ENCODE measurements around the gene MYH10. TPM values are rescaled to one million over a fixed set of nuclear protein-coding genes. Genes with fewer than 3 reads are reported as not detected.
A peak's percentile ranks its signal among the peaks of the same experiment; 100 is the strongest.

The MYH10 gene
- total RNA-seq, 2 experiments from 2014 or later, result 8.3 to 10.3 TPM

GRCh38 chr17:8465759-8466158 lies 164.8 kb downstream of the MYH10 start:
- H3K27ac Mint-ChIP-seq, result no peak overlapping the region
- no peaks in the 10 kb centered on the region for H3K27me3 Mint-ChIP-seq
- no peak for DNase-seq
- ChIA-PET POLR2A (no interaction called here), CTCF (no interaction called here)
- H3K4me3 Mint-ChIP-seq, result no peak overlapping the region
- peaks cover 27% of the 10 kb centered on the region for H3K36me3 Mint-ChIP-seq (ENCODE audit: low read depth)
- no peaks in the 10 kb centered on the region for H3K4me1 Mint-ChIP-seq
- H3K9me3 Mint-ChIP-seq, result no peaks in the 10 kb centered on the region

- no peaks in the 10 kb centered on the region for H3K27me3 Mint-ChIP-seq
- no peak for DNase-seq
- ChIA-PET POLR2A (no interaction called here), CTCF (no interaction called here)
- H3K36me3 Mint-ChIP-seq (ENCODE audit: low read depth), result peaks cover 27% of the 10 kb centered on the region
- H3K9me3 Mint-ChIP-seq, result no peaks in the 10 kb centered on the region
- H3K4me1 Mint-ChIP-seq, result no peaks in the 10 kb centered on the region
- H3K27ac Mint-ChIP-seq, result no peak overlapping the region
- H3K4me3 Mint-ChIP-seq, result no peak overlapping the region
These were observed 165.2 kb downstream of the MYH10 start for GRCh38 chr17:8465356-8465755.

DNA sequence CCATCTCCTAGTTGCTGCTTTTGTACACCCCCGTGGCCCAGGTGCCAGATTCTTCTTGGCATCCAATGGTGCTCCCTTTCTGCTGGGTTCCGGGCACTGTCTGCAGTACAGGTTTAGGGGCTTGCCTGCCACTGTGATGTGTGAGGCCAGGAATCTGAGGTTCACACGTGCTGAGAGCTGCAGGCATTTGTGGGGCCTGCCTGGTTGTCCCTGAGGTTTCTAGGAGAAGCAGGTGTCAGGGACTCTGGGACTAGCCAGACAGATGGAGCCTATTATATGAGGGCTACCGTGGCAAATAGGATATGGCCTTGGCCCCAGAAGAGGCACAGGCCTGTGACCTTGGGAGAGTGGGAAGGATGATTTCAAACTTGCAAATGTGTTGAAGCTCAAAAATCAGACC lies 165.6 kb downstream of the MYH10 start:
- POLR2A ChIA-PET, result no interaction called here
- Mint-ChIP-seq H3K9me3 (no peaks in the 10 kb centered on the region), H3K27ac (no peak overlapping the region), H3K4me3 (no peak overlapping the region), H3K27me3 (no peaks in the 10 kb centered on the region), H3K36me3 (ENCODE audit: low read depth) (peaks cover 27% of the 10 kb centered on the region), H3K4me1 (no peaks in the 10 kb centered on the region)
- CTCF ChIA-PET, result no interaction called here
- no peak for DNase-seq

DNA sequence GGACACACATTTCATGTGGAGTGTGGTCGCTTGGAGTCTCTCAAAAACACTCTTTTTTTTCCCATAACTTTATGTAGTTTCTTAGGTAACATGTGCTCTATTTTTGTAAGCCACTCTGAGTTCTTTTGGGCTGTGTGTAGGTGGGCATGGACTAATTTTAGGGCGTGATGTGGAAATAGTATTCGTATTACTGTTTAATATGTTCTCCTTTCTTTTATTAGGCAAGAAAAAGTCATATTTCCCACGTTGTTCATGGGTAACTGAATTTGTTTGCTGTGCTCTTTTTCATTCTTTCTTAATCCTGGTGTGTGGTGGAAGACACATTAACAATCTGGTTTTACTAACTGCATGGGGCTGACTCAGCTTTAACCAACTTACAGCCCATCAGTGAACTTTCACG lies 167.4 kb downstream of the MYH10 start:
- no peak overlapping the region for H3K27ac Mint-ChIP-seq
- H3K36me3 Mint-ChIP-seq (ENCODE audit: low read depth), result peaks cover 32% of the 10 kb centered on the region
- H3K4me3 Mint-ChIP-seq, result no peak overlapping the region
- H3K4me1 Mint-ChIP-seq, result no peaks in the 10 kb centered on the region
- ChIA-PET POLR2A (no interaction called here), CTCF (no interaction called here)
- H3K9me3 Mint-ChIP-seq, result no peaks in the 10 kb centered on the region
- DNase-seq, result no peak
- no peaks in the 10 kb centered on the region for H3K27me3 Mint-ChIP-seq

- H3K9me3 Mint-ChIP-seq, result no peaks in the 10 kb centered on the region
- H3K36me3 Mint-ChIP-seq (ENCODE audit: low read depth), result peaks cover 31% of the 10 kb centered on the region
- H3K4me3 Mint-ChIP-seq, result no peak overlapping the region
- no peaks in the 10 kb centered on the region for H3K27me3 Mint-ChIP-seq
- H3K4me1 Mint-ChIP-seq, result no peaks in the 10 kb centered on the region
- CTCF ChIA-PET, result no interaction called here
- H3K27ac Mint-ChIP-seq, result no peak overlapping the region
- POLR2A ChIA-PET, result no interaction called here
- no peak for DNase-seq
These were observed 168.0 kb downstream of the MYH10 start for GRCh38 chr17:8462564-8462963.

DNA sequence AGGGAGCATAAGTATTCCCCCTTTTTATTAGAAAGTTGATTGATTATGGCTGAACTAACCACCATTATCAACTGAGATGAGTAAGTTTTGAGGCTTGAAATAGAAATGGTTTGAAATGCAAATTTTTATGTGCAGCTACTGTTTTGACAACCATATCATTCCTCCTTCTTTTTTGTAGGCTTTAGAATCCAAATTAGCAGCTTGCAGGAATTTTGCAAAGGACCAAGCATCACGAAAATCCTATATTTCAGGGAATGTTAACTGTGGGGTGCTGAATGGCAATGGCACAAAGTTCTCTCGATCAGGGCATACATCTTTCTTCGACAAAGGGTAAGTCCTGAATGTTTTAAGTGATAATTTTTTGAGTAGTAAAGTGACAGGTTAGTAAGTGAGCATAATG lies 170.7 kb downstream of the MYH10 start:
- no peak overlapping the region for H3K27ac Mint-ChIP-seq
- no peaks in the 10 kb centered on the region for H3K9me3 Mint-ChIP-seq
- H3K4me3 Mint-ChIP-seq, result no peak overlapping the region
- H3K4me1 Mint-ChIP-seq, result peaks cover 8% of the 10 kb centered on the region
- H3K27me3 Mint-ChIP-seq, result no peaks in the 10 kb centered on the region
- H3K36me3 Mint-ChIP-seq (ENCODE audit: low read depth), result peaks cover 48% of the 10 kb centered on the region
- CTCF ChIA-PET, result no interaction called here
- DNase-seq, result no peak
- POLR2A ChIA-PET, result no interaction called here

DNA sequence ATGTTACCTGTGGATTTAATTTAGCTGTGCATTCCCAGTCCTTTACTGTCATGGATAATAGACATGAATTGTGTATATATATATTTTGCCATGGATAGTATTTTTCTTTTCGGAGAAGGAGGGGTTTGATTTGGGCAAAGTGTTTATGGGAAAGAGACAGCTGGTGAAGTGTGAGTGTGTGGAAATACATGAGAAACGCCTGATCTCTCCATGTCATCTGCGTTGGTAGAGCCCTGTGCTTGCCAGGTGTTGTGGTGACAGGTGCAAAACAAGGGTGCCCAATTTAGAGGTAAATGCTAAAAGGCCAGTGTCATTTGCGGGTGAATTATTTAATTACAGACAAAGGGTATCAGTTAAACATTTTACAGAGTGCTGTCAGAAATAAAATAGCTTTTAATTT lies 171.4 kb downstream of the MYH10 start:
- no peak for DNase-seq
- POLR2A ChIA-PET, result no interaction called here
- H3K36me3 Mint-ChIP-seq (ENCODE audit: low read depth), result peaks cover 51% of the 10 kb centered on the region
- peaks cover 10% of the 10 kb centered on the region for H3K4me1 Mint-ChIP-seq
- CTCF ChIA-PET, result no interaction called here
- no peak overlapping the region for H3K27ac Mint-ChIP-seq
- no peaks in the 10 kb centered on the region for H3K9me3 Mint-ChIP-seq
- H3K4me3 Mint-ChIP-seq, result no peak overlapping the region
- H3K27me3 Mint-ChIP-seq, result no peaks in the 10 kb centered on the region

GRCh38 chr17:8458128-8458527 lies 172.4 kb downstream of the MYH10 start:
- H3K36me3 Mint-ChIP-seq (ENCODE audit: low read depth), result peaks cover 49% of the 10 kb centered on the region
- H3K27ac Mint-ChIP-seq, result no peak overlapping the region
- ChIA-PET CTCF (no interaction called here), POLR2A (no interaction called here)
- DNase-seq, result no peak
- peaks cover 10% of the 10 kb centered on the region for H3K4me1 Mint-ChIP-seq
- no peak overlapping the region for H3K4me3 Mint-ChIP-seq
- H3K27me3 Mint-ChIP-seq, result no peaks in the 10 kb centered on the region
- H3K9me3 Mint-ChIP-seq, result no peaks in the 10 kb centered on the region

DNA sequence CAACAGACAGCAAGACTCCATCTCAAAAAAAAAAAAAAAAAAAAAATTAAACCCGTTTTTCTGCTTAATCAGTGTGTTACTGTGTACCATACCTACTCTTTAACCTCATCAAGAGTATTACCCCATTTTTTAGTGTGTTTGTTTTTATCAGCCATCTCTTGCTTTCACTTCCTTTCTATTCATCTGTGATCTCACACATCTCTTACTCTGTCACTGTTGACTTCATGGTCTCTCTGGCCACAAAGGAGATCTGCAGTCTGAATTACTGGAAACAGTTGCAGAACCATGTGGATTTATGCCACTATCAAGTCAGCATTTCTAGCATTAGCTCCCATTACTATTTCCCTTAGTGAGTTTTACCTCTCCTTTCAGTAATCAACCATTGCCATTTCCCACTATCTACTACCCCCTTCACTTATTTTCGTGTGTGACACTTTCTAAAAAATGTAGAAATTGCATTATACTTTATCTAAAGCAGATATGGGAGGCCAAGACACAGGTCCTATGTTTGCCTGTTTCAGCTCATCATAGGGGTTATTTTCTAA lies 174.8 kb downstream of the MYH10 start:
- H3K36me3 Mint-ChIP-seq (ENCODE audit: low read depth), result peaks cover 55% of the 10 kb centered on the region
- CTCF ChIA-PET, result no interaction called here
- POLR2A ChIA-PET, result no interaction called here

GRCh38 chr17:8453326-8453725 lies 177.2 kb downstream of the MYH10 start:
- DNase-seq, result no peak
- ChIA-PET CTCF (no interaction called here), POLR2A (no interaction called here)
- Mint-ChIP-seq H3K4me1 (peaks cover 13% of the 10 kb centered on the region), H3K27ac (no peak overlapping the region), H3K27me3 (no peaks in the 10 kb centered on the region), H3K4me3 (no peak overlapping the region), H3K36me3 (ENCODE audit: low read depth) (peaks cover 67% of the 10 kb centered on the region), H3K9me3 (no peaks in the 10 kb centered on the region)

More for the DNA sequence above, 174.8 kb downstream of the MYH10 start:
- no peak for DNase-seq
- Mint-ChIP-seq H3K27me3 (no peaks in the 10 kb centered on the region), H3K27ac (peak overlapping the region; percentile 15), H3K9me3 (no peaks in the 10 kb centered on the region), H3K4me3 (no peak overlapping the region), H3K4me1 (peaks cover 10% of the 10 kb centered on the region)

- POLR2A ChIA-PET, result no interaction called here
- peaks cover 65% of the 10 kb centered on the region for H3K36me3 Mint-ChIP-seq (ENCODE audit: low read depth)
- no peak for DNase-seq
- peaks cover 13% of the 10 kb centered on the region for H3K4me1 Mint-ChIP-seq
- no peaks in the 10 kb centered on the region for H3K9me3 Mint-ChIP-seq
- no peak overlapping the region for H3K4me3 Mint-ChIP-seq
- CTCF ChIA-PET, result interaction anchor here (0.6 kb wide), 1 partner anchor 13 kb away, joined by 4 read pairs; no protein-coding TSS in a partner anchor
- H3K27ac Mint-ChIP-seq, result no peak overlapping the region
- H3K27me3 Mint-ChIP-seq, result no peaks in the 10 kb centered on the region
These were observed 178.5 kb downstream of the MYH10 start for GRCh38 chr17:8451933-8452614.

DNA sequence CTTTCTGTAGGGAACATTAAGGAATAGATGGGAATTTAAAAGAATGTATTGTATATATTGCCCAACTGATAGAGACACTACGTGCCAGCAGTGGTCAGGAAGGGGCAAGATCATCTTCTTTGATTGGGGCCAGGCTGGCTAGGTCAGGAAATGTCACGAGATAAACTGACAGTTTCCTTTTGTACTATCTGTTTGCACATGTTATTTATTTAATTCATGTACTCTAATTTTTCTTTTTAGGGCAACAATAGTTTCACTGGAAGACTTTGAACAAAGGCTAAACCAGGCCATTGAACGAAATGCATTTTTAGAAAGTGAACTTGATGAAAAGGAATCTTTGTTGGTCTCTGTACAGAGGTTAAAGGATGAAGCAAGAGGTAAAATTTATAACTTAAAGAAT lies 182.2 kb downstream of the MYH10 start:
- Mint-ChIP-seq H3K27ac (no peak overlapping the region), H3K4me1 (peaks cover 4% of the 10 kb centered on the region), H3K9me3 (no peaks in the 10 kb centered on the region), H3K27me3 (no peaks in the 10 kb centered on the region), H3K36me3 (ENCODE audit: low read depth) (peaks cover 66% of the 10 kb centered on the region), H3K4me3 (no peak overlapping the region)
- no peak for DNase-seq
- POLR2A ChIA-PET, result no interaction called here
- CTCF ChIA-PET, result no interaction called here

DNA sequence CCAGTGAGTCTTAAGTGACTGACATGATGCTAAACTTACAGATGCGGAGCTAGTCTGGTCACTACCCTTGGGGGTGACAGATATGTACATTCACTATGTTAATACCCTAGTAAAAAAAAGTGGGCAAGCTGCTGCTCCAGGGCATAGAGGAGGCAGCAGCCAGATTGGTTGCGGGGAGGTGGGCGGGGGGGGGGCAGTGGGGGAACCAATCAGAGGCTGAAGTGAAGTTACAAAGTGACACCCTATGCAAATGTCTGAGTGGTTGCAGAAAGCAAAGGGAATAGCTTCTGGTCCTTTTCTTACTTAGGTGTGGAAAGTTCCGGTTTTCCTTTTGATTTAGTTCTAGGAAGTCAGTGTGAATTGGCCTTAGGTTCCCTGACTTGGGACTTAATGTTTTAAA lies 182.7 kb downstream of the MYH10 start:
- Mint-ChIP-seq H3K4me3 (no peak overlapping the region), H3K9me3 (no peaks in the 10 kb centered on the region), H3K27ac (no peak overlapping the region), H3K27me3 (no peaks in the 10 kb centered on the region), H3K36me3 (ENCODE audit: low read depth) (peaks cover 64% of the 10 kb centered on the region), H3K4me1 (peaks cover 6% of the 10 kb centered on the region)
- DNase-seq, result no peak
- ChIA-PET POLR2A (no interaction called here), CTCF (interaction anchor here (0.5 kb wide), 1 partner anchor 120 kb away, joined by 3 read pairs; no protein-coding TSS in a partner anchor)

- Mint-ChIP-seq H3K4me3 (no peak overlapping the region), H3K27me3 (no peaks in the 10 kb centered on the region), H3K27ac (no peak overlapping the region), H3K4me1 (peaks cover 20% of the 10 kb centered on the region), H3K36me3 (ENCODE audit: low read depth) (peaks cover 48% of the 10 kb centered on the region), H3K9me3 (no peaks in the 10 kb centered on the region)
- ChIA-PET CTCF (no interaction called here), POLR2A (no interaction called here)
- DNase-seq, result no peak
These were observed 185.0 kb downstream of the MYH10 start for GRCh38 chr17:8445536-8445935.
